Thyroid gland (tissue), 4 donors: Measurements from ENCODE around the gene PAX5. TPM values are rescaled to one million over a fixed set of nuclear protein-coding genes. Genes with fewer than 3 reads are reported as not detected.

Experiments used
- DNase-seq, 2 donors: peaks; one replicate each; pipeline ENCODE4 v3.0.0-alpha.2; 2019
- H3K27ac ChIP-seq, 3 donors: fragments of 200-600 bp; sonication (generic); 1 replicate in 2 of 3; 2 replicates in 1 of 3; pipeline ENCODE4 v1.5.1; 2016 to 2019; ENCODE audit warnings: mild to moderate bottlenecking in 1 of 3, moderate library complexity in 1 of 3
- H3K27me3 ChIP-seq: fragments of 200-600 bp; sonication (generic); one replicate; pipeline ENCODE4 v1.5.1; 2019
- H3K36me3 ChIP-seq, 2 donors: fragments of 200-600 bp; sonication (generic); one replicate each; pipeline ENCODE4 v1.5.1; 2016 to 2019
- H3K4me1 ChIP-seq, 2 donors: fragments of 200-600 bp; sonication (generic); one replicate each; pipeline ENCODE4 v1.5.1; 2017 to 2019
- H3K4me3 ChIP-seq, 3 donors: fragments of 200-600 bp; sonication (generic); replicated peaks in 1 of 3; 1 replicate in 2 of 3; 2 replicates in 1 of 3; pipeline ENCODE4 v1.5.1; 2016; ENCODE audit warnings: mild to moderate bottlenecking in 1 of 3
- H3K9me3 ChIP-seq: fragments of 200-600 bp; sonication (generic); one replicate; pipeline ENCODE4 v1.5.1; 2017
- CTCF ChIP-seq, 6 experiments: fragments of 200-600 bp in 3 of 6; fragments of 450-650 bp in 3 of 6; sonication (generic) in 3 of 6; IDR thresholded peaks; one replicate each; pipeline ENCODE4 v1.5.1; 2016 to 2019; ENCODE audit warnings: antibody characterized with exemption in 6 of 6, mild to moderate bottlenecking in 2 of 6, inconsistent platforms in 1 of 6, moderate library complexity in 1 of 6
- POLR2A ChIP-seq, 2 donors: fragments of 450-650 bp; IDR thresholded peaks; one replicate each; pipeline ENCODE4 v1.6.1; 2017; ENCODE audit warnings: antibody characterized with exemption in 2 of 2, mild to moderate bottlenecking in 2 of 2, moderate library complexity in 1 of 2
- WGBS, 2 donors: methylation state at CpG; one replicate each; pipeline ENCODE4 v1.1.5; 2017; 5-methylcytosine and 5-hydroxymethylcytosine counted together
- intact Hi-C: fragments of 100-400 bp; cut with DNase I; formaldehyde crosslinking; loops from one replicate; pipeline ENCODE4 v1.15.1; 2023
- total RNA-seq, 4 donors: library from RNA; depleted of rRNA; stranded (reverse); fragments of >200 nt; gene quantifications; one replicate each; pipeline ENCODE4 v1.2.3, GENCODE V29; 2016

The PAX5 gene
- total RNA-seq, 4 donors from 2014 or later: 0.68 TPM; not detected in 3

- Histone ChIP-seq H3K4me3 (no peak overlapping the region), H3K9me3 (no peaks in the 10 kb centered on the region), H3K27me3 (no peaks in the 10 kb centered on the region), H3K27ac (no peak overlapping the region), H3K36me3 (no peaks in the 10 kb centered on the region), H3K4me1 (no peaks in the 10 kb centered on the region)
- TF ChIP-seq POLR2A (IDR thresholded peaks at IDR 0.05) (no peak), CTCF (IDR thresholded peaks at IDR 0.05) (no peak)
- intact Hi-C loops: no loop called here
- 51 to 74% methylated on average over 18 to 20 of the region's 23 CpGs for WGBS, 2 donors
- DNase-seq: no peak
Observed at GRCh38 chr9:36858805-36859375, 175.2 kb downstream of the PAX5 start.

- no peak overlapping the region for H3K27ac ChIP-seq
- H3K9me3 ChIP-seq: no peaks in the 10 kb centered on the region
- 51 to 64% methylated on average over 9 of the region's 9 CpGs for WGBS, 2 donors
- no peak for TF ChIP-seq POLR2A (IDR thresholded peaks at IDR 0.05)
- intact Hi-C loops: no loop called here
- H3K27me3 ChIP-seq: no peaks in the 10 kb centered on the region
- H3K36me3 ChIP-seq: no peaks in the 10 kb centered on the region
- H3K4me3 ChIP-seq: no peak overlapping the region
- no peak for DNase-seq
- H3K4me1 ChIP-seq: no peaks in the 10 kb centered on the region
Observed at GRCh38 chr9:36855448-36856315, 178.4 kb downstream of the PAX5 start.

- H3K27me3 ChIP-seq: no peaks in the 10 kb centered on the region
- TF ChIP-seq POLR2A (IDR thresholded peaks at IDR 0.05) (no peak), CTCF (IDR thresholded peaks at IDR 0.05) (no peak)
- no peak overlapping the region for H3K4me3 ChIP-seq
- DNase-seq: no peak
- no peaks in the 10 kb centered on the region for H3K36me3 ChIP-seq
- intact Hi-C loops: no loop called here
- no peaks in the 10 kb centered on the region for H3K9me3 ChIP-seq
- 79 to 83% methylated on average over 9 to 10 of the region's 10 CpGs for WGBS, 2 donors
- no peaks in the 10 kb centered on the region for H3K4me1 ChIP-seq
- no peak overlapping the region for H3K27ac ChIP-seq
Observed at GRCh38 chr9:36854751-36855150, 179.3 kb downstream of the PAX5 start.

GRCh38 chr9:36854034-36854433, 180.0 kb downstream of the PAX5 start:
- H3K36me3 ChIP-seq: no peaks in the 10 kb centered on the region
- no peaks in the 10 kb centered on the region for H3K4me1 ChIP-seq
- 71 to 72% methylated on average over 13 of the region's 13 CpGs for WGBS, 2 donors
- no peaks in the 10 kb centered on the region for H3K9me3 ChIP-seq
- no peak overlapping the region for H3K4me3 ChIP-seq
- no peaks in the 10 kb centered on the region for H3K27me3 ChIP-seq
- intact Hi-C loops: no loop called here
- TF ChIP-seq CTCF (IDR thresholded peaks at IDR 0.05) (no peak), POLR2A (IDR thresholded peaks at IDR 0.05) (no peak)
- DNase-seq: no peak
- H3K27ac ChIP-seq: no peak overlapping the region

GRCh38 chr9:36853233-36853632, 180.8 kb downstream of the PAX5 start:
- no peaks in the 10 kb centered on the region for H3K27me3 ChIP-seq
- 77 to 80% methylated on average over 1 of the region's 1 CpG for WGBS, 2 donors
- intact Hi-C loops: no loop called here

More at GRCh38 chr9:36853233-36853632, 180.8 kb downstream of the PAX5 start:
- Histone ChIP-seq H3K36me3 (no peaks in the 10 kb centered on the region), H3K27ac (no peak overlapping the region), H3K4me1 (no peaks in the 10 kb centered on the region), H3K4me3 (no peak overlapping the region), H3K9me3 (no peaks in the 10 kb centered on the region)
- TF ChIP-seq CTCF (IDR thresholded peaks at IDR 0.05) (no peak), POLR2A (IDR thresholded peaks at IDR 0.05) (no peak)
- no peak for DNase-seq
